Measurements from ENCODE around the gene NEK4. TPM values are rescaled to one million over a fixed set of nuclear protein-coding genes. Genes with fewer than 3 reads are reported as not detected.
"Not testable (repeated sequence)": the region's sequence is repeated elsewhere in the genome, so short reads cannot be mapped to it uniquely, and the experiment has no call there.

NEK4 gene
- total and polyA plus RNA-seq, 4 donors: 5.4 to 28.7 (median 15.4) TPM

DNA sequence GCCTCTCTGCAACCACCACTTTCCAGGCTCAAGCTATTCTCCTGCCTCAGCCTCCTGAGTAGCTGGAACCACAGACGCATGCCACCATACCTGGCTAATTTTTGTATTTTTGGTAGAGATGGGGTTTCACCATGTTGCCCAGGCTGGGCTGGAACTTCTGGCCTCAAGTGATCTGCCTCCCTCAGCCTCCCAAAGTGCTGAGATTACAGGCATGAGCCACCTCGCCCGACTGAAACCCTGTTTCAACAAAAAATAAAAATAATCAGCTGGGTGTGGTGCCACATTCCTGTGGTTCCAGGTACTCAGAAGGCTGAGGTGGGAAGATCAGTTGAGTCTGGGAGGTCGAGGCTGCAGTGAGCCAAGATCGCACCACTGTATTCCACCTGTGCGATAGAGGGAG is 5.7 kb upstream of the NEK4 start:
- DNase-seq (ENCODE audit: low spot score); H3K9me3 ChIP-seq (ENCODE audit: control insufficient read depth in 4 of 4, low read length in 3 of 4); H3K27me3 ChIP-seq (ENCODE audit: control insufficient read depth in 4 of 4, insufficient read depth in 4 of 4, low read length in 3 of 4); H3K36me3 ChIP-seq (ENCODE audit: control insufficient read depth in 4 of 4, insufficient read depth in 3 of 4, low read depth in 1 of 4, low read length in 3 of 4): not testable (repeated sequence)
- Histone ChIP-seq H3K4me1 (ENCODE audit: control insufficient read depth in 4 of 4, insufficient read depth in 4 of 4, low read length in 3 of 4) (peaks cover 9 to 77% (median 61%) of the 10 kb centered on the region in 4 donors), H3K27ac (ENCODE audit: low read depth in 1 of 2, low read length in 2 of 2) (peak overlapping the region; percentile 92 to 99), H3K9ac (ENCODE audit: low read depth in 1 of 2, low read length in 2 of 2) (peak overlapping the region in 1 of 2 donors; percentile 78), H3K4me3 (ENCODE audit: low read depth in 1 of 3, low read length in 3 of 3) (peak overlapping the region in 1 of 3 donors; percentile 49)
- 43% methylated on average over 6 of the region's 6 CpGs for WGBS

GRCh38 chr3:52775877-52776276 is 5.1 kb upstream of the NEK4 start:
- DNase-seq (ENCODE audit: low spot score): peak; percentile 32
- Histone ChIP-seq H3K27me3 (ENCODE audit: control insufficient read depth in 4 of 4, insufficient read depth in 4 of 4, low read length in 3 of 4) (no peaks in the 10 kb centered on the region), H3K27ac (ENCODE audit: low read depth in 1 of 2, low read length in 2 of 2) (peak overlapping the region; percentile 92 to 99), H3K4me1 (ENCODE audit: control insufficient read depth in 4 of 4, insufficient read depth in 4 of 4, low read length in 3 of 4) (peaks cover 9 to 80% (median 60%) of the 10 kb centered on the region in 4 donors), H3K4me3 (ENCODE audit: low read depth in 1 of 3, low read length in 3 of 3) (no peak overlapping the region), H3K9ac (ENCODE audit: low read depth in 1 of 2, low read length in 2 of 2) (peak overlapping the region in 1 of 2 donors; percentile 78), H3K9me3 (ENCODE audit: control insufficient read depth in 4 of 4, low read length in 3 of 4) (no peaks in the 10 kb centered on the region), H3K36me3 (ENCODE audit: control insufficient read depth in 4 of 4, insufficient read depth in 3 of 4, low read depth in 1 of 4, low read length in 3 of 4) (peaks cover 0 to 7% (median 3%) of the 10 kb centered on the region in 4 donors)
- TF ChIP-seq, protein P1, sequence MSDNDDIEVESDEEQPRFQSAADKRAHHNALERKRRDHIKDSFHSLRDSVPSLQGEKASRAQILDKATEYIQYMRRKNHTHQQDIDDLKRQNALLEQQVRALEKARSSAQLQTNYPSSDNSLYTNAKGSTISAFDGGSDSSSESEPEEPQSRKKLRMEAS (IDR thresholded peaks at IDR 0.05): no peak
- TF ChIP-seq RAD21 (IDR thresholded peaks at IDR 0.05) (peak in 1 of 2 donors; percentile 7), TAF1 (conservative IDR thresholded peaks at IDR 0.05) (peak; percentile 68), YY1 (IDR thresholded peaks at IDR 0.05) (no peak), ATF3 (IDR thresholded peaks at IDR 0.05) (no peak)
- 28% methylated on average over 8 of the region's 8 CpGs for whole genome bisulfite sequencing

GRCh38 chr3:52774901-52775864 is 4.4 kb upstream of the NEK4 start:
- Histone ChIP-seq H3K9me3 (ENCODE audit: control insufficient read depth in 4 of 4, low read length in 3 of 4) (no peaks in the 10 kb centered on the region), H3K4me1 (ENCODE audit: control insufficient read depth in 4 of 4, insufficient read depth in 4 of 4, low read length in 3 of 4) (peaks cover 5 to 74% (median 54%) of the 10 kb centered on the region in 4 donors), H3K27me3 (ENCODE audit: control insufficient read depth in 4 of 4, insufficient read depth in 4 of 4, low read length in 3 of 4) (no peaks in the 10 kb centered on the region), H3K36me3 (ENCODE audit: control insufficient read depth in 4 of 4, insufficient read depth in 3 of 4, low read depth in 1 of 4, low read length in 3 of 4) (peaks cover 0 to 4% (median under 1%) of the 10 kb centered on the region in 4 donors), H3K4me3 (ENCODE audit: low read depth in 1 of 3, low read length in 3 of 3) (peak overlapping the region in 2 of 3 donors; percentile 43 to 63), H3K9ac (ENCODE audit: low read depth in 1 of 2, low read length in 2 of 2) (peak overlapping the region in 1 of 2 donors; percentile 78), H3K27ac (ENCODE audit: low read depth in 1 of 2, low read length in 2 of 2) (peak overlapping the region; percentile 92 to 99)
- WGBS: 25% methylated on average over 6 of the region's 6 CpGs
- peak; percentile 71 for DNase-seq (ENCODE audit: low spot score)
- peak; percentile 97 to 99 for TF ChIP-seq HNF4A (conservative IDR thresholded peaks at IDR 0.05)
- TF ChIP-seq SP1 (IDR thresholded peaks at IDR 0.05): peak; percentile 96
- TF ChIP-seq RAD21 (IDR thresholded peaks at IDR 0.05): peak; percentile 26 to 52
- peak; percentile 98 to 99 for TF ChIP-seq RXRA (IDR thresholded peaks at IDR 0.05)
- no peak for TF ChIP-seq TAF1 (conservative IDR thresholded peaks at IDR 0.05)
- TF ChIP-seq, protein P2, sequence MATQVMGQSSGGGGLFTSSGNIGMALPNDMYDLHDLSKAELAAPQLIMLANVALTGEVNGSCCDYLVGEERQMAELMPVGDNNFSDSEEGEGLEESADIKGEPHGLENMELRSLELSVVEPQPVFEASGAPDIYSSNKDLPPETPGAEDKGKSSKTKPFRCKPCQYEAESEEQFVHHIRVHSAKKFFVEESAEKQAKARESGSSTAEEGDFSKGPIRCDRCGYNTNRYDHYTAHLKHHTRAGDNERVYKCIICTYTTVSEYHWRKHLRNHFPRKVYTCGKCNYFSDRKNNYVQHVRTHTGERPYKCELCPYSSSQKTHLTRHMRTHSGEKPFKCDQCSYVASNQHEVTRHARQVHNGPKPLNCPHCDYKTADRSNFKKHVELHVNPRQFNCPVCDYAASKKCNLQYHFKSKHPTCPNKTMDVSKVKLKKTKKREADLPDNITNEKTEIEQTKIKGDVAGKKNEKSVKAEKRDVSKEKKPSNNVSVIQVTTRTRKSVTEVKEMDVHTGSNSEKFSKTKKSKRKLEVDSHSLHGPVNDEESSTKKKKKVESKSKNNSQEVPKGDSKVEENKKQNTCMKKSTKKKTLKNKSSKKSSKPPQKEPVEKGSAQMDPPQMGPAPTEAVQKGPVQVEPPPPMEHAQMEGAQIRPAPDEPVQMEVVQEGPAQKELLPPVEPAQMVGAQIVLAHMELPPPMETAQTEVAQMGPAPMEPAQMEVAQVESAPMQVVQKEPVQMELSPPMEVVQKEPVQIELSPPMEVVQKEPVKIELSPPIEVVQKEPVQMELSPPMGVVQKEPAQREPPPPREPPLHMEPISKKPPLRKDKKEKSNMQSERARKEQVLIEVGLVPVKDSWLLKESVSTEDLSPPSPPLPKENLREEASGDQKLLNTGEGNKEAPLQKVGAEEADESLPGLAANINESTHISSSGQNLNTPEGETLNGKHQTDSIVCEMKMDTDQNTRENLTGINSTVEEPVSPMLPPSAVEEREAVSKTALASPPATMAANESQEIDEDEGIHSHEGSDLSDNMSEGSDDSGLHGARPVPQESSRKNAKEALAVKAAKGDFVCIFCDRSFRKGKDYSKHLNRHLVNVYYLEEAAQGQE (IDR thresholded peaks at IDR 0.05): peak; percentile 65
- peak; percentile 93 for TF ChIP-seq HNF4G (IDR thresholded peaks at IDR 0.05)
- peak; percentile 58 to 76 for TF ChIP-seq JUND (IDR thresholded peaks at IDR 0.05)
- peak; percentile 83 for TF ChIP-seq FOXA2 (IDR thresholded peaks at IDR 0.05)
- TF ChIP-seq EGR1 (IDR thresholded peaks at IDR 0.05; ENCODE audit: low read depth in 2 of 2): peak in 1 of 2 donors; percentile 83
- TF ChIP-seq GABPA (IDR thresholded peaks at IDR 0.05 in 1 of 2, conservative IDR thresholded peaks at IDR 0.05 in 1 of 2): peak in 1 of 2 donors; percentile 46
- TF ChIP-seq ATF3 (IDR thresholded peaks at IDR 0.05): peak; percentile 43
- peak; percentile 82 for TF ChIP-seq YY1 (IDR thresholded peaks at IDR 0.05)
- TF ChIP-seq CTCF (IDR thresholded peaks at IDR 0.05; ENCODE audit: low read depth, low read length, missing input control): no peak
- TF ChIP-seq FOXA1 (IDR thresholded peaks at IDR 0.05): peak; percentile 68
- peak; percentile 80 for TF ChIP-seq NR2F2 (IDR thresholded peaks at IDR 0.05)
- peak; percentile 84 for TF ChIP-seq ZBTB33 (IDR thresholded peaks at IDR 0.05)
